AG04450 (cell line): ENCODE data around the gene ANXA8. TPM values are rescaled to one million over a fixed set of nuclear protein-coding genes. Genes with fewer than 3 reads are reported as not detected.
"Not testable (repeated sequence)": the region's sequence is repeated elsewhere in the genome, so short reads cannot be mapped to it uniquely, and the experiment has no call there.

Experiments used
- CTCF ChIA-PET: fragments of 300-600, 350-600 bp; formaldehyde crosslinking; extraction: SDS; loops from one replicate; lab custom pipeline; 2022; ENCODE audit warnings: antibody characterized with exemption, inconsistent platforms; lab: Charles Lee
- POLR2A ChIA-PET: fragments of 350-600 bp; formaldehyde crosslinking; extraction: SDS; loops from one replicate; lab custom pipeline; 2021; ENCODE audit warnings: antibody characterized with exemption, inconsistent platforms; lab: Yijun Ruan, JAX
- DNase-seq: peaks from one replicate; pipeline ENCODE4 v3.0.0-alpha.2; 2011; ENCODE audit warnings: low read depth, low spot score
- H3K27ac ChIP-seq: one replicate; pipeline ENCODE4 v1.5.1; 2012; ENCODE audit warnings: low read depth, low read length, control low read depth
- H3K27me3 ChIP-seq: one replicate; pipeline ENCODE4 v1.6.0; 2012; ENCODE audit warnings: low read length; ENCODE audit not compliant: control insufficient read depth, insufficient read depth
- H3K4me3 ChIP-seq: 2 replicates; pipeline ENCODE4 v1.5.1; 2011; ENCODE audit warnings: mild to moderate bottlenecking, low read depth, low read length, control low read depth
- H3K9me3 ChIP-seq: 2 replicates; pipeline ENCODE4 v1.5.1; 2012; ENCODE audit warnings: low read length; ENCODE audit not compliant: control insufficient read depth, insufficient read depth
- CTCF ChIP-seq: IDR thresholded peaks from 2 replicates; pipeline ENCODE4 v1.5.1; 2011; ENCODE audit warnings: low read depth, low read length, control low read depth, inconsistent platforms
- polyA plus RNA-seq: library from polyadenylated mRNA; depleted of rRNA; stranded (reverse); fragments of >200 nt; gene quantifications from 2 replicates; pipeline ENCODE4 v1.2.3, GENCODE V29; 2011

The ANXA8 gene
- polyA plus RNA-seq, 1 experiment = 0.42 TPM

GRCh38 chr10:47456794-47457527, 27.0 kb downstream of the ANXA8 start:
- DNase-seq = no peak
- CTCF ChIA-PET = no interaction called here
- TF ChIP-seq CTCF = no peak
- peaks cover 7% of the 10 kb centered on the region for H3K27me3 ChIP-seq
- H3K9me3 ChIP-seq = no peaks in the 10 kb centered on the region
- H3K4me3 ChIP-seq = no peak overlapping the region
- POLR2A ChIA-PET = no interaction called here
- no peak overlapping the region for H3K27ac ChIP-seq

- H3K4me3 ChIP-seq = no peak overlapping the region
- POLR2A ChIA-PET = no interaction called here
- CTCF ChIA-PET = no interaction called here
- H3K27ac ChIP-seq = no peak overlapping the region
- peaks cover 9% of the 10 kb centered on the region for H3K27me3 ChIP-seq
- no peaks in the 10 kb centered on the region for H3K9me3 ChIP-seq
- no peak for TF ChIP-seq CTCF
- no peak for DNase-seq
Observed at GRCh38 chr10:47456079-47456785, 27.7 kb downstream of the ANXA8 start.

- CTCF ChIA-PET, DNase-seq, POLR2A ChIA-PET, H3K27ac ChIP-seq, H3K9me3 ChIP-seq, H3K4me3 ChIP-seq, H3K27me3 ChIP-seq: not testable (repeated sequence)
Observed at GRCh38 chr10:47455350-47456078, 28.4 kb downstream of the ANXA8 start.

GRCh38 chr10:47454780-47455058, 29.2 kb downstream of the ANXA8 start:
- DNase-seq = no peak
- peaks cover 9% of the 10 kb centered on the region for H3K27me3 ChIP-seq
- no peak for TF ChIP-seq CTCF
- H3K4me3 ChIP-seq = no peak overlapping the region
- POLR2A ChIA-PET = no interaction called here
- H3K27ac ChIP-seq = no peak overlapping the region
- H3K9me3 ChIP-seq = no peaks in the 10 kb centered on the region
- CTCF ChIA-PET = interaction anchor here (1.1 kb wide), 1 partner anchor 16 kb away, joined by 3 read pairs; no protein-coding TSS in a partner anchor

GRCh38 chr10:47454008-47454779, 29.7 kb downstream of the ANXA8 start:
- Histone ChIP-seq H3K9me3 (no peaks in the 10 kb centered on the region), H3K27ac (no peak overlapping the region), H3K27me3 (peaks cover 9% of the 10 kb centered on the region), H3K4me3 (no peak overlapping the region)
- DNase-seq = no peak
- ChIA-PET POLR2A (no interaction called here), CTCF (interaction anchor here (1.1 kb wide), 1 partner anchor 16 kb away, joined by 3 read pairs; no protein-coding TSS in a partner anchor)
- TF ChIP-seq CTCF = no peak
